Measurements from ENCODE around the gene GMDS.

GMDS gene

GRCh38 chr6:1894954-1895353 lies 350.5 kb downstream of the GMDS start:
- no peak for TF ChIP-seq CTCF (IDR thresholded peaks at IDR 0.05)
- DNase-seq = peak in 1 of 2 donors; percentile 75
- intact Hi-C loops (cut with DNase I; ENCODE audit: low total_unique reads) = loop anchor here (10.0 kb wide), 1 partner anchor 60 kb away; no protein-coding TSS in a partner anchor

GRCh38 chr6:1893470-1894130 lies 351.8 kb downstream of the GMDS start:
- Histone ChIP-seq H3K36me3 (no peaks in the 10 kb centered on the region), H3K27ac (peak overlapping the region; percentile 59 to 60), H3K27me3 (no peaks in the 10 kb centered on the region), H3K4me1 (peaks cover 0 to 45% (median 14%) of the 10 kb centered on the region in 4 donors), H3K9me3 (no peaks in the 10 kb centered on the region), H3K4me3 (no peak overlapping the region)
- DNase-seq = no peak
- peak; percentile 12 to 28 for TF ChIP-seq CTCF (IDR thresholded peaks at IDR 0.05)
- intact Hi-C loops (cut with DNase I; ENCODE audit: low total_unique reads) = loop anchor here (10.0 kb wide), 1 partner anchor 59 kb away; no protein-coding TSS in a partner anchor

More at GRCh38 chr6:1894954-1895353, 350.5 kb downstream of the GMDS start:
- Histone ChIP-seq H3K9me3 (no peaks in the 10 kb centered on the region), H3K27me3 (no peaks in the 10 kb centered on the region), H3K4me3 (no peak overlapping the region), H3K4me1 (peaks cover 0 to 58% (median 15%) of the 10 kb centered on the region in 4 donors), H3K27ac (peak overlapping the region; percentile 27 to 59), H3K36me3 (no peaks in the 10 kb centered on the region)

- H3K4me1 ChIP-seq = peaks cover 0 to 42% (median 14%) of the 10 kb centered on the region in 4 donors
- H3K27ac ChIP-seq = peak overlapping the region; percentile 59 to 60
- intact Hi-C loops (cut with DNase I; ENCODE audit: low total_unique reads) = loop anchor here (10.0 kb wide), 1 partner anchor 58 kb away; no protein-coding TSS in a partner anchor
- TF ChIP-seq CTCF (IDR thresholded peaks at IDR 0.05) = no peak
- no peaks in the 10 kb centered on the region for H3K36me3 ChIP-seq
- no peaks in the 10 kb centered on the region for H3K9me3 ChIP-seq
- DNase-seq = no peak
- H3K27me3 ChIP-seq = no peaks in the 10 kb centered on the region
- no peak overlapping the region for H3K4me3 ChIP-seq
Measured at GRCh38 chr6:1892716-1893115, 352.7 kb downstream of the GMDS start.

- H3K27ac ChIP-seq = no peak overlapping the region
- H3K4me1 ChIP-seq = peaks cover 0 to 46% (median 14%) of the 10 kb centered on the region in 4 donors
- intact Hi-C loops (cut with DNase I; ENCODE audit: low total_unique reads) = loop anchor here (10.0 kb wide), 1 partner anchor 56 kb away; no protein-coding TSS in a partner anchor
- DNase-seq = no peak
- TF ChIP-seq CTCF (IDR thresholded peaks at IDR 0.05) = no peak
- H3K27me3 ChIP-seq = no peaks in the 10 kb centered on the region
- no peaks in the 10 kb centered on the region for H3K9me3 ChIP-seq
- H3K4me3 ChIP-seq = no peak overlapping the region
- no peaks in the 10 kb centered on the region for H3K36me3 ChIP-seq
Measured at GRCh38 chr6:1890987-1891386, 354.4 kb downstream of the GMDS start.

GRCh38 chr6:1890071-1890470 lies 355.3 kb downstream of the GMDS start:
- intact Hi-C loops (cut with DNase I; ENCODE audit: low total_unique reads) = loop anchor here (10.0 kb wide), 1 partner anchor 55 kb away; no protein-coding TSS in a partner anchor
- Histone ChIP-seq H3K27me3 (no peaks in the 10 kb centered on the region), H3K36me3 (no peaks in the 10 kb centered on the region), H3K4me1 (peaks cover 0 to 46% (median 11%) of the 10 kb centered on the region in 4 donors), H3K9me3 (no peaks in the 10 kb centered on the region), H3K4me3 (no peak overlapping the region), H3K27ac (peak overlapping the region in 1 of 2 donors; percentile 4)
- DNase-seq = no peak
- TF ChIP-seq CTCF (IDR thresholded peaks at IDR 0.05) = no peak

All from tibial artery (tissue), 4 donors.